Rectal smooth muscle tissue (tissue), 1 donor: ENCODE results near the gene M6PR.
"Not testable (repeated sequence)": the region's sequence is repeated elsewhere in the genome, so short reads cannot be mapped to it uniquely, and the experiment has no call there.

ENCODE experiments used
- H3K27ac ChIP-seq: one replicate; pipeline ENCODE4 v1.7.0; 2013; ENCODE audit warnings: low read depth, low read length, inconsistent platforms
- H3K27me3 ChIP-seq: one replicate; pipeline ENCODE4 v1.7.0; 2013; ENCODE audit warnings: low read length; ENCODE audit not compliant: control insufficient read depth, insufficient read depth
- H3K36me3 ChIP-seq: one replicate; pipeline ENCODE4 v1.7.0; 2013; ENCODE audit warnings: low read length; ENCODE audit not compliant: control insufficient read depth, insufficient read depth
- H3K4me1 ChIP-seq: one replicate; pipeline ENCODE4 v1.7.0; 2013; ENCODE audit warnings: low read length; ENCODE audit not compliant: control insufficient read depth, insufficient read depth
- H3K4me3 ChIP-seq: one replicate; pipeline ENCODE4 v1.7.0; 2013; ENCODE audit warnings: low read length
- H3K9ac ChIP-seq: one replicate; pipeline ENCODE4 v1.7.0; 2013; ENCODE audit warnings: low read length

Gene M6PR

GRCh38 chr12:8917031-8917430, 32.4 kb downstream of the M6PR start:
- Histone ChIP-seq H3K9ac (no peak overlapping the region), H3K36me3 (no peaks in the 10 kb centered on the region), H3K27me3 (no peaks in the 10 kb centered on the region), H3K27ac (no peak overlapping the region), H3K4me1 (peaks cover 7% of the 10 kb centered on the region), H3K4me3 (no peak overlapping the region)

GRCh38 chr12:8916154-8916553, 33.3 kb downstream of the M6PR start:
- H3K36me3 ChIP-seq: no peaks in the 10 kb centered on the region
- H3K27ac ChIP-seq: no peak overlapping the region
- H3K9ac ChIP-seq: no peak overlapping the region
- peaks cover 7% of the 10 kb centered on the region for H3K4me1 ChIP-seq
- H3K27me3 ChIP-seq: no peaks in the 10 kb centered on the region
- no peak overlapping the region for H3K4me3 ChIP-seq

GRCh38 chr12:8914716-8915526, 34.5 kb downstream of the M6PR start:
- peak overlapping the region; percentile 89 for H3K4me3 ChIP-seq
- H3K9ac ChIP-seq: peak overlapping the region; percentile 61
- peak overlapping the region; percentile 56 for H3K27ac ChIP-seq
- peaks cover 7% of the 10 kb centered on the region for H3K4me1 ChIP-seq
- H3K36me3 ChIP-seq: no peaks in the 10 kb centered on the region
- no peaks in the 10 kb centered on the region for H3K27me3 ChIP-seq

- H3K9ac ChIP-seq: peak within 1 kb of the TSS; percentile 61
- not testable (repeated sequence) for H3K4me1 ChIP-seq, H3K36me3 ChIP-seq, H3K27me3 ChIP-seq
- peak within 1 kb of the TSS; percentile 95 for H3K27ac ChIP-seq
- peak within 1 kb of the TSS; percentile 89 for H3K4me3 ChIP-seq
Observed at GRCh38 chr12:8914033-8914715, 35.3 kb downstream of the M6PR start, which contains the start of gene PHC1. PHC1 (plus strand) TSS chr12:8914509; CDS start chr12:8917678, 3,169 bp downstream.

- H3K9ac ChIP-seq: peak overlapping the region; percentile 43
- peaks cover 7% of the 10 kb centered on the region for H3K4me1 ChIP-seq
- H3K27me3 ChIP-seq: no peaks in the 10 kb centered on the region
- H3K36me3 ChIP-seq: no peaks in the 10 kb centered on the region
- H3K4me3 ChIP-seq: peak overlapping the region; percentile 88
- peak overlapping the region; percentile 95 for H3K27ac ChIP-seq
Observed at GRCh38 chr12:8913702-8914032, 35.8 kb downstream of the M6PR start.

- no peak overlapping the region for H3K9ac ChIP-seq
- no peak overlapping the region for H3K4me3 ChIP-seq
Observed at GRCh38 chr12:8912914-8913313, 36.5 kb downstream of the M6PR start.

GRCh38 chr12:8911606-8912268, 37.7 kb downstream of the M6PR start:
- no peaks in the 10 kb centered on the region for H3K27me3 ChIP-seq
- H3K4me1 ChIP-seq: peaks cover 7% of the 10 kb centered on the region
- no peak overlapping the region for H3K4me3 ChIP-seq
- H3K9ac ChIP-seq: no peak overlapping the region
- no peak overlapping the region for H3K27ac ChIP-seq
- H3K36me3 ChIP-seq: no peaks in the 10 kb centered on the region

More at GRCh38 chr12:8912914-8913313, 36.5 kb downstream of the M6PR start:
- Histone ChIP-seq H3K27ac (peak overlapping the region; percentile 95), H3K36me3 (no peaks in the 10 kb centered on the region), H3K27me3 (no peaks in the 10 kb centered on the region), H3K4me1 (peaks cover 7% of the 10 kb centered on the region)

GRCh38 chr12:8909752-8910151, 39.7 kb downstream of the M6PR start:
- Histone ChIP-seq H3K27ac (no peak overlapping the region), H3K4me3 (no peak overlapping the region), H3K36me3 (no peaks in the 10 kb centered on the region), H3K9ac (no peak overlapping the region), H3K27me3 (no peaks in the 10 kb centered on the region), H3K4me1 (peaks cover 5% of the 10 kb centered on the region)

- no peak overlapping the region for H3K9ac ChIP-seq
- no peaks in the 10 kb centered on the region for H3K27me3 ChIP-seq
- H3K36me3 ChIP-seq: no peaks in the 10 kb centered on the region
- peaks cover 3% of the 10 kb centered on the region for H3K4me1 ChIP-seq
- no peak overlapping the region for H3K27ac ChIP-seq
- H3K4me3 ChIP-seq: no peak overlapping the region
Observed at GRCh38 chr12:8907513-8907912, 41.9 kb downstream of the M6PR start.

- Histone ChIP-seq H3K4me1 (peaks cover 3% of the 10 kb centered on the region), H3K27me3 (no peaks in the 10 kb centered on the region), H3K9ac (no peak overlapping the region), H3K4me3 (no peak overlapping the region), H3K36me3 (no peaks in the 10 kb centered on the region), H3K27ac (no peak overlapping the region)
Observed at GRCh38 chr12:8906266-8907180, 42.9 kb downstream of the M6PR start.

GRCh38 chr12:8905546-8905945, 43.9 kb downstream of the M6PR start:
- Histone ChIP-seq H3K36me3 (no peaks in the 10 kb centered on the region), H3K27ac (no peak overlapping the region), H3K9ac (no peak overlapping the region), H3K27me3 (no peaks in the 10 kb centered on the region), H3K4me3 (no peak overlapping the region), H3K4me1 (peaks cover 3% of the 10 kb centered on the region)

- H3K9ac ChIP-seq: no peak overlapping the region
- peaks cover 3% of the 10 kb centered on the region for H3K4me1 ChIP-seq
- no peak overlapping the region for H3K4me3 ChIP-seq
- H3K36me3 ChIP-seq: no peaks in the 10 kb centered on the region
- H3K27ac ChIP-seq: no peak overlapping the region
- H3K27me3 ChIP-seq: no peaks in the 10 kb centered on the region
Observed at GRCh38 chr12:8904665-8905064, 44.8 kb downstream of the M6PR start.
